ENCODE data around the gene UBXN4.
"Not testable (repeated sequence)": the region's sequence is repeated elsewhere in the genome, so short reads cannot be mapped to it uniquely, and the experiment has no call there.

Gene UBXN4

DNA sequence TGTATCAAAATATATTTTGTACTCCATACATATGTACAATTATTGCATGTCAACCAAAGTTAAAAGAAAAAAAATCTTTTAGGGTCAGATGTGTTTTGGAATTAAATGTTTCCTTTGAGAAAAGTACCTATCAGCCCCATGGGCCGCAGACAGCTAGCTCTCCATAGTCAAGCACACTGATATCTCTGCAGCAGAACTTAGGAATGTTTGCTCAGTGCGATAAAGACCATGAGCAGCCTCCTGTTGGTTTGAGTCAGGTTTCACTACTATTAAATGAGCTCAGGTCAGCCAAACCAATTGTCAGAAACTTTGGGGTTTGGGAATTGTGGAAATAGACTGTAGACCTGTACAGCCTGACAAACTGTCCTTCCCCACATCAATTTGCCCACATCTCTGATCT is 61.6 kb downstream of the UBXN4 start:
- no peak for DNase-seq (ENCODE audit: extremely low spot score)
- CTCF ChIA-PET = interaction anchor here (1.4 to 1.8 kb wide), 2 partner anchors 8 to 11 kb away, joined by 4 to 7 read pairs; no protein-coding TSS in a partner anchor
- TF ChIP-seq, protein P1, sequence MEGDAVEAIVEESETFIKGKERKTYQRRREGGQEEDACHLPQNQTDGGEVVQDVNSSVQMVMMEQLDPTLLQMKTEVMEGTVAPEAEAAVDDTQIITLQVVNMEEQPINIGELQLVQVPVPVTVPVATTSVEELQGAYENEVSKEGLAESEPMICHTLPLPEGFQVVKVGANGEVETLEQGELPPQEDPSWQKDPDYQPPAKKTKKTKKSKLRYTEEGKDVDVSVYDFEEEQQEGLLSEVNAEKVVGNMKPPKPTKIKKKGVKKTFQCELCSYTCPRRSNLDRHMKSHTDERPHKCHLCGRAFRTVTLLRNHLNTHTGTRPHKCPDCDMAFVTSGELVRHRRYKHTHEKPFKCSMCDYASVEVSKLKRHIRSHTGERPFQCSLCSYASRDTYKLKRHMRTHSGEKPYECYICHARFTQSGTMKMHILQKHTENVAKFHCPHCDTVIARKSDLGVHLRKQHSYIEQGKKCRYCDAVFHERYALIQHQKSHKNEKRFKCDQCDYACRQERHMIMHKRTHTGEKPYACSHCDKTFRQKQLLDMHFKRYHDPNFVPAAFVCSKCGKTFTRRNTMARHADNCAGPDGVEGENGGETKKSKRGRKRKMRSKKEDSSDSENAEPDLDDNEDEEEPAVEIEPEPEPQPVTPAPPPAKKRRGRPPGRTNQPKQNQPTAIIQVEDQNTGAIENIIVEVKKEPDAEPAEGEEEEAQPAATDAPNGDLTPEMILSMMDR (IDR thresholded peaks at IDR 0.05; ENCODE audit: control extremely low read depth, extremely low read depth, low read depth, missing control alignments) = no peak
- POLR2A ChIA-PET = no interaction called here

DNA sequence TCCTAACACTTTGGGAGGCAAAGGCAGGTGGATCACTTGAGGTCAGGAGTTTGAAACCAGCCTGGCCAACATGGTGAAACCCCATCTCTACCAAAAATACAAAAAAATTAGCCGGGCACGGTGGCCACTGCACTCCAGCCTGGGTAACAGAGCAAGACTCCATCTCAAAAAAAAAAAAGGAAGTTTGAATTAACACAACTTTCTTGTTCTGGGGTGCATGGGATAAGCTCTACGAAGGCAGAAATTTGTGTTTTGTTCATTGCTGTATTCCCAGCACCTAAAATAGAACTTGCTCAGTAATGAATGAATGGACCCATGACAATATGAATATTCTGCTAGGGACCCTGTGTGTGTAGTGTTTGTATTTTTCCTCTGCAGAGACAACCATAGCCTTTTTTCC is 66.2 kb downstream of the UBXN4 start:
- DNase-seq (ENCODE audit: extremely low spot score); POLR2A ChIA-PET: not testable (repeated sequence)
- CTCF ChIA-PET = interaction anchor here (17.4 kb wide), 1 partner anchor 10 kb away, joined by 187 read pairs; no protein-coding TSS in a partner anchor

DNA sequence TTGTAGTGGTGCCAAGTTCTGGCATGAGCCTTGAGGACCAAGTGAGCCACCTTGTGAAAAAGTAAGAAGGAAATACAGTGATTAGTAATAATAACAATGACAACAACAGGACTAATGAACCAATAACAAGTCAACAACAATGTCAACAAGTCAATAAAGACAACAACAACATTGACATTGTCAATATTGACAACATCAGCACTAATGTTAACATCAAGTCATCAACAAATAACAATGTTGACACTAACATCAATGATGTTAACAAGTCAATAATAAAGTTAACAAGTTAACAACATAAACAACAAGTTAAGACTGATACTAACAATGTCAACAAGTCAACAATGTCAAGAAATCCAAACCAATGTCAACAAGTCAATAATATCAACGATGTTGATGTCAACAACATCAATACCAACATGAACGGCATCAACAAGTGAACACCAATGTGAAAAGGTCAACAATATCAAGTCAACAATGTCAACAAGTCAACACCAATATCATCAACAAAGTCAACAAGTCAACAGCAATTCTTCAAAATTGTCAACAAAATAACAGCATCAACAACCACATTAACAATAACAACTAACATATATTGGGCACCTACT is 71.4 kb downstream of the UBXN4 start:
- DNase-seq (ENCODE audit: extremely low spot score) = no peak
- TF ChIP-seq, protein P1 (IDR thresholded peaks at IDR 0.05; ENCODE audit: control extremely low read depth, extremely low read depth, low read depth, missing control alignments) = no peak
- ChIA-PET CTCF (interaction anchor here (17.4 kb wide), 1 partner anchor 15 kb away, joined by 187 read pairs; no protein-coding TSS in a partner anchor), POLR2A (no interaction called here)

DNA sequence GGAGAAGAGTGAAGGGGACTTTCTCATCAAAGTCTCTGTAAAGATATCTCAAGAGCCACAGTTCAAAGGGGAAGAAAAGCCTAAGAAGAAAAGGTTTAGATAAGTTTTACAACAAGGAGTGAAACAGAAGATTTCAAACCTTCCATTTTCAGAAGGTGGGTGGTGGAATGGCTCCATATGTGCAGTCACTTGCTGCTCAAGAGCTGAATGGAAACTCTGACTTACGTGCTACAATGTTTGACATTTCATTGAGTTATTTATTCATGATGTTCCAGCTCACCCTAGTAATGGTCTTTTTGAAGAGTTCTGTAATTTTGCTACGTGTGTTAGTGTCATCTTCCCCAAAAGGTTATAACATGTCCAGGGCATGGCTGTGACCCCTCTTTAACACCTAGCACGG is 73.6 kb downstream of the UBXN4 start:
- TF ChIP-seq, protein P1 (IDR thresholded peaks at IDR 0.05; ENCODE audit: control extremely low read depth, extremely low read depth, low read depth, missing control alignments) = no peak
- ChIA-PET CTCF (interaction anchor here (1.2 to 17.4 kb wide), 2 partner anchors 10 to 17 kb away, joined by 3 to 187 read pairs; no protein-coding TSS in a partner anchor), POLR2A (no interaction called here)
- peak; percentile 39 for DNase-seq (ENCODE audit: extremely low spot score)

DNA sequence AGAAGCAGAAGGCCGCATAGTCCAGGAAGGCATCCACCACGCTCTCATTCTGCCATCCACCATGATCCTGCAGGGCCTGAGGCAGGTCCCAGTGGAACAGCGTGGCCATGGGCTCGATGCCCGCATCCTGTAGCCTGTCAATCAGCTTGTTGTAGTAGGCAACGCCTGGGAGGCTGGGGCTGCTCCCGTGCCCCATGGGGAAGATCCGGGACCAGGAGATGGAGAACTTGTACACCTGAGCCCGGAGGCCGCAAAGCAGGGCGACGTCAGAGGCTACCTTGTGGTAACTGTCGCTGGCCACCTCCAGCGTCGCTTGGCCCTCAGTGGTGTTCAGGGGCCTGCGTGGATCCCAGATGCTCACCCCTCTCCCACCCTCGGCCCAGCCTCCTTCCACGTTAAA is 75.8 kb downstream of the UBXN4 start:
- DNase-seq (ENCODE audit: extremely low spot score) = no peak
- TF ChIP-seq, protein P1 (IDR thresholded peaks at IDR 0.05; ENCODE audit: control extremely low read depth, extremely low read depth, low read depth, missing control alignments) = no peak
- POLR2A ChIA-PET = no interaction called here
- CTCF ChIA-PET = interaction anchor here (17.4 kb wide), 1 partner anchor 19 kb away, joined by 187 read pairs; no protein-coding TSS in a partner anchor

DNA sequence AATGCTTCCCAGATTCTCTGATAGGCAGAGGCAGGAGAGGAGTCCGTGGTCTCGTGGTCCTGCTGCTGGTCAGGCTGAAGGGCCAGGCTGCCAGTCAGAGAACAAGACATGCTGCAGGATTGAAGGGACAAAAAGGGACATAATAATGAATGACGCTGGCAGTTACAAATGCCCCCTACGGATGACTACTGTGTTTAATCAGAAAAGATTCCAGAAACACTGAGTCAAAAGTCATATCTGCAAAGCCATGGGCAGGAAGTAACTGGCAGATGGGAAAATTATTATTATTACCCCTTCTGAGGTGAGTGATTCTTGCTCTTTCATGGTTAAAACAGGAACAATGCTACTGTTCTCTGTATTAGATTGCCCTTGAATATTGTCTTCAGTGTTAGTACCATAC is 76.3 kb downstream of the UBXN4 start:
- no peak for DNase-seq (ENCODE audit: extremely low spot score)
- CTCF ChIA-PET = interaction anchor here (1.2 to 17.4 kb wide), 3 partner anchors 12 to 58 kb away, joined by 3 to 187 read pairs (median 4); partner anchors contain the start of gene MCM6

More for the DNA sequence above, 76.3 kb downstream of the UBXN4 start:
- TF ChIP-seq, protein P1 (IDR thresholded peaks at IDR 0.05; ENCODE audit: control extremely low read depth, extremely low read depth, low read depth, missing control alignments) = no peak
- POLR2A ChIA-PET = no interaction called here
